Measurements from ENCODE around the gene ANKK1. TPM values are rescaled to one million over a fixed set of nuclear protein-coding genes. Genes with fewer than 3 reads are reported as not detected.

The ANKK1 gene
- total and polyA plus RNA-seq, 2 of the 8 experiments (the other 6 are each of a cell fraction or from before 2014, with no cell fraction given) = 0.11 TPM; not detected in 1

Small RNA genes lying within 50 kb of the gene (microRNA-seq; reads per million reads assigned to microRNA genes)
- 0 reads per million in 2 experiments for gene MIR4301 (ENCODE audit: borderline microRNAs expressed in 2 of 2, borderline number of aligned reads in 2 of 2, borderline replicate concordance in 1 of 2)

Small RNA genes lying within 50 kb of the gene (small RNA-seq; reads per million reads assigned to genes)
- gene MIR4301 (ENCODE audit: insufficient read depth) = not detected

Other genes starting within 250 kb of the ANKK1 start
- gene TTC12, start 73.2 kb upstream of the ANKK1 start, total RNA-seq (2021; fragmentation: NEBNext Ultra II Directional; extraction: Animal tissue kit (Norgen Biotek cat#: 25700)) = 7.4 and 9.0 TPM in 2 replicates
- 4.7 and 5.1 TPM in 2 replicates for gene TTC12, start 73.2 kb upstream of the ANKK1 start, polyA plus RNA-seq (2011; rRNA removed)
- gene DRD2, start 87.6 kb downstream of the ANKK1 start, total RNA-seq (2021; fragmentation: NEBNext Ultra II Directional; extraction: Animal tissue kit (Norgen Biotek cat#: 25700)) = 0.26 and 1.1 TPM in 2 replicates
- 0.41 and 0.75 TPM in 2 replicates for gene DRD2, start 87.6 kb downstream of the ANKK1 start, polyA plus RNA-seq (2011; rRNA removed)